OCI-M2 (cell line): ENCODE results near the gene LRRN2.

Source experiments
- DNase-seq: peaks from one replicate; lab custom pipeline; 2025; ENCODE audit not compliant: unreplicated experiment; lab: John Stamatoyannopoulos, UW

Gene LRRN2

DNA sequence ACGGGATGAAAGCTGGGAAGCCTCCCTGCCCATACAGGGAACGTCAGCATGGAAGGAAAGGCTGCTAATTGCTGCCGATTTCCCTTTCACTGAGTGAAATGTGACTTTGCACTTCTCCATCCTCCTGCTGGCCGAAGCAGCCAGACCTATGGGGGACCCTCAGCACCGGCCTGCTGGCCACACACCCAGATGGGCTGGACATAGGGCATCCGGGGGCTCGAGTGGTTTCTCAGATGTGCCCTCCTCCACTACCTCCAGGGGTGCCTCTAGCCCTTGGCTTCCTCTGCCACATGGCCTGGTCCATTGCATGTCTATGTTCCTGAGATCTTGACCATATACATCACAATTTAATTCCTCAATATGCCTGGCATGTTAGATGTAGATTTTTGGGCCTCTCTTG lies 79.7 kb downstream of the LRRN2 start:
- DNase-seq, result no peak

DNA sequence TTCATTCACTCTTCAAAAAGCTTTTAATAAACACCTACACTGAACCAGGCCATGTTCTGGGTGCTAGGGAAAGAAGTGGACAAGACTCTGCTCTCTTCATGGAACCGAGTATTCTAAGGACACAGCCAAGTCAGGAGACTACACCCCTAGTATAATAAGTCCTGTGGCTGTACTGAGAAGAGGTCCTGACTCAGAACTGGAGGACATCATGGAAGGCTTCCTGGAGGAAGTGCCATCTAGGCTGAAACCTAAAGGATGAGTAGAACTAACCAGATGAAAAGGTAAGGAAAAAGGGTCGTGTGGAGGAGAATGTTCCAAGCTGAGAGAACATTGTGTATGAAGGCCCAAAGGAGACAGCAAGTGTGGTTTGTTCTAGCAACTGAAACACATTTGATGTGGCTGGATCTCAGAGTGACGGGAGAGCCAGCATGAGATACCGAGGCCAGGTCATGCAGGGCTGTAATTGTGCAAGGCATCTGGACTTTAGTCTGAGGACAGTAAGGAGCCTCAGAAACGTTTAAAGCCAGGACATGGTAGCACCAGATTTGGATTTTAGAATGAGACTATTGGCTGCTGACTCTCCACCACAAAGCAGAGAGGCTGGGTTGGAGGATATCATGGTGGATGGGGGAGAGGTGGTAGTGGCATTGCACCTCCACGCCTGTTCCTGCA lies 82.5 kb downstream of the LRRN2 start:
- no peak for DNase-seq

DNA sequence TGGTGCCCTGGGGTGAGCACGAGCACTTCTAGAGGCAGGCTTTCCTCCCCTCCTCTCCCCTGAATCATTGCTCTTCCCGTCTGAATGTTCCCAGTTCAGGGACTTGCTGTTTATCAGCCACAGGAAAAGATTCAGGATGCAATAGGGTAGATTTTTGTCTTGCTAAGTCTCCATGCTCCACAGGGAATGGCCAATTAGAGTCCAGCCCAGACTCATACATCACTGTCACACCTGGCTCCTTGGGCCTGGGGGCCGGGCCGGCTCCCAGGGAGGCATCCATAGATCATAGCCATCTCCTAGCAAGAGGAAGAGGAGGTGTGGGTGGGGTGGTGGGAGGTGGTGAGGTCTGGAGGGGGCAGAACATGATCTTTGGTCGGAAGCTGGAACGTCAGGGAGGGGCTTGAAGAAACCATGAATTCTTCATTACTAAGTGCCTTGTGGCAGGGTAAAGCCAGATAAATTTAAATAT lies 83.4 kb downstream of the LRRN2 start:
- DNase-seq, result no peak

DNA sequence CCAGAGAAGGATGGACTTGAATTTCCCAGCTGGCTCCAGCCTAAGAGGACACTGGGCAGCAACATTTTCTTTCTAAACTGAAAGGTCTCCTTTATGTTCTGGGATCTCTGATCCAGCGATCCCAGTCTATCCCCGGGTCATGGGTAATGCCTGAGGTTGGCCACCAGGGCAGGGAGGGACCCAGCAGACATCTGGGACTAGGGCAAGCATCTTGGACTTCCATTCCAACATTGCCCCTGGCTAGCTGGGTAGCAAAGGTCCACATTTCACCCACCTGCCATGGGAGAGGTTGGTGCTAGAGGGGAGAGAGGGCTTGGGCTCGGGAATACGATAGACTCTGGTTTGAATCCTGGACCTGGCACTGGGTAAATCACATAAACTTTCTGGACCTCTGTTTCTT lies 84.6 kb downstream of the LRRN2 start:
- DNase-seq, result no peak

DNA sequence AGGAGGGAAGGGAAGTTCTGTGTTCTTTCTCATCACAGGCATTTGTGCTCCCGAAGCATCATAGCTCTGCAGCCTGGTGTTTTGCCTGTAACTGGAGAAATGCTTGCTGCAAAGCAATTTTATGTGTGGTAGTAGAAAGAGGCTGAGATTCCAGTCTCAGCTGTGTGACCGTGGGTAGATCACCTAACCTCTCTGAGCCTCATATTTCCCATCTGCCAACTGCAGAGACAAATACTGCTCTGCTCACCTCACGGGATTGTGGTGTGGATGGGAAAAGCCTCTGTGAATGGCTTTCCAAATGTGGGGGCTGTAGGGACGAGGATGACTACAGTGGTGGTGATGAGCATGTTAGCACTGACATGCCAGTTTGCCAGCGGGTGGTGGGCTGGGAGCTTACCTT lies 85.3 kb downstream of the LRRN2 start:
- no peak for DNase-seq

DNA sequence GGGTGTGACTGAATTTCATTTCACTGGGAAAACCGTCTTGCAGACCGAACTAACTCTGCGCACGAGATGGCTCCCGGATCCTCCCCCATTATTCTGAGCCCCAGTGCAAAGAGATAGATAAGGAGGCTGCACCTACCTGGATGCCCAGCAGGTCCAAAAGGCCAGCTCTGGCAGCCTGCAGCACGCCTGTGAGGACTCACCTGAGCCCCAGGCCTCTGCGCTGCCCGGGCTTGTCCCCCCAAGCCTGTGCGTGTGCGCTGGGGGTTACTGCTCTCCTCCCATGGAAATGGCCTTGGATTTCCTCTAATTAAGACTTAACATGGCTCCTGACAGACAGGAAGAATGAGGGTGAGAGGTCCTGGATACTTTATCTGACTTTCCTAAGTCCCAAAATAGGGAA lies 85.9 kb downstream of the LRRN2 start:
- no peak for DNase-seq

DNA sequence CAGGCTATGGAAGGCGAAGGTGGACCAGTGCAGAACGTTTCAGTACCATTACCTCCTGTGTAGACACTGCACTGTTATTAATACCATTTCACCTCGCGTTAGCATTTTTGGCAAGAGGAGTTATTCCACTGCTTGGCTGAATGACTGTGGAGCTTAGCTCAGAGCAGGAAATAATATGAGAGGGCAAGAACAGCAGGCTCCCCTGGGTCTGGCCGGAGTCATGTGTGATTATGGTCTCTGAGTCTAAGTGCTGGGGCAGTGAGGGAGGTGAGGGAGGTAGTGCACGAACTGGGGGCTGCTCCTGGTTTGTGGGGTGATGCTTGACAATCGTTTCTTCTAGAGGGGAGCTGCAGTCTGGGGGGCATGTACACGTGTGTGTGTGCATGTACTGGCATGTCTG lies 86.4 kb downstream of the LRRN2 start:
- DNase-seq, result no peak

DNA sequence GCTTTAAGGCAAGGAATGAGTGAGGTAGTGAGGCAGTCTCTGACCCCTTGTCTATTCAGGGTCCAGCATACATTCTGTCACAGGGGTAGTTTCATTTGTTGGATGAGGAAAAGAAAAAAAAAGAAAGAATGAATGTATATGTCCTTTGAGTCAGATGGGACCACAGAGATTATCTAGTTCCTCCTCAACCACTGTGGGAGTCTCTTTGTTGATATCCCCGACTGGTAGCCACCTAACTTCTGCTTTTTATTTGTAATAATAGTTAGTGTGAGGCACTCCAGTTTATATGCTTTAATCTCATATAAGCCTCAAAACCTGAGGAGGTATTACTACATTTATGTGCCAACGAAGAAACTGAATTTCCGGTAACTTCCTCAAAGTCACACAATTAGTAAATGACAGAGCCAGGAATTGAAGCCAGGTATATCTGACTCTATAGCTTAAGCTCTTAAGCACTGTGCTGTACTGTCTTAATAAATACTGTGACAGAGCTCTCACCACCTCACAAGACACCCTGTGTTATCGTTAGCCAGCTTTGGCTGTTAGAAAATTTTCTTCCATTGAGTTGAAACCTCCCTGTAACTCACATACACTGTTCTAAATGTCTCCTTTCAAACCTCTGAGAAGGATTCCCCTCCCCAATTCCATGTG lies 87.1 kb downstream of the LRRN2 start:
- peak; percentile 53 for DNase-seq

DNA sequence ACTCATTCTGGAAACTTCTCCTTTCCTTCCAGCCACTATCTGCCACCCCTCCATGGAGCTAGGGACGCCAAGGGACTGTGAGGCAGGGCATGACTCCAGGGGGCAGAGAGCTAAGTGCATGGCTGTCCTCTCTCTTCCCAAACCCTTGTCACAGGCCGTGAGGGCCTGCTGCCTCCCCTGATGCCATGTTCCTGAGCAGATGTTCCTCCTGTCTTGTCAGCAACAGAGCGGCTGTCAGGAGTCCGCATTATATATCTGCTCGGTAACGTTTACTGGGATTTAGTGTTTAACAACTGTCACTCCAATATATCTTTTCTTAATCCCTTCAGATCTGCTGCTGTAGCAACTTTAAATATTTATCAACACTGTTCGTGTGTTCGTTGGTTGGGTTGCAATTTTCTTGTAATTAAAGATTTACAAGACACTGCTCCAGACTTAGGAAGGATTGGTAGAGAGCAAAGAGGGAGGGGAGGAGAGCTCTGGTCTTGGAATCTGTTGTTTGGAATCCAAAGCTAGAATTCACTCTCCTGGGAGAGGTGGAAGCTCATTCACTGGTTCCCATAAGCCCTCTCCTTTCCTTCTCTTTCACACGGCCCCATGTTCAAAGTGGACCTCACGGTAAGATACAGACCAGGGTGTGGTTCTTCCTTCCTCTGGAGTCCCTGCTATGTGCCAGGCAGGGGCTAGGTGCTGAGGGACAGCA lies 93.1 kb downstream of the LRRN2 start:
- no peak for DNase-seq

DNA sequence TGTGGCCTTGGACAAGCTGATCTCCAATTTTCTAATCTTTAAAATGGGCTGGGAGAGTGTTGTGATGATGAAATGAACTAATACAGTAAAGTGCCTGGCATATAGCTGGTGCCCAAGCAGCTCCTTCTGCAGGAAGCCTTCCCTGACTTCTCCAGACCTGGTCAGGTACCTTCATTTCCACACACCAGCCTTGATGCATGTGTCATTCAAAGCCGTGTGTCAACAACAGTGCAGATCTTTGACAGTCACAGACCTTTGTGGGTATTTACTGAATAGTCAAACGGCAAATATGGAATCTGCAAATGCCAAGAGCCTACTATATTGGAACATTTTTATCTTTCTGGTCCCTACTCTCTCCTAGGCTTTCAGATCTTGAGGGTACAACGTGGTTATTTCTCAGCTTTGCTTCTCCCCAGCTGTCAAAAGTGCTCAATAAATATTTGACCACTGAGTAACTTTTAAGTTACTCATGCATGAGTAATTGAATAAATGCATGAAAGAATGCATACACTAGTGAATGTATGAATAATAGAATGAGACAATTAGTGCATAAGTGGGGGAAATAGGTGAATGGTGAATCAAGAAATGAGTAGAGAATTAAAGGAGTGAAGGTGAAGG lies 94.0 kb downstream of the LRRN2 start:
- DNase-seq, result no peak

DNA sequence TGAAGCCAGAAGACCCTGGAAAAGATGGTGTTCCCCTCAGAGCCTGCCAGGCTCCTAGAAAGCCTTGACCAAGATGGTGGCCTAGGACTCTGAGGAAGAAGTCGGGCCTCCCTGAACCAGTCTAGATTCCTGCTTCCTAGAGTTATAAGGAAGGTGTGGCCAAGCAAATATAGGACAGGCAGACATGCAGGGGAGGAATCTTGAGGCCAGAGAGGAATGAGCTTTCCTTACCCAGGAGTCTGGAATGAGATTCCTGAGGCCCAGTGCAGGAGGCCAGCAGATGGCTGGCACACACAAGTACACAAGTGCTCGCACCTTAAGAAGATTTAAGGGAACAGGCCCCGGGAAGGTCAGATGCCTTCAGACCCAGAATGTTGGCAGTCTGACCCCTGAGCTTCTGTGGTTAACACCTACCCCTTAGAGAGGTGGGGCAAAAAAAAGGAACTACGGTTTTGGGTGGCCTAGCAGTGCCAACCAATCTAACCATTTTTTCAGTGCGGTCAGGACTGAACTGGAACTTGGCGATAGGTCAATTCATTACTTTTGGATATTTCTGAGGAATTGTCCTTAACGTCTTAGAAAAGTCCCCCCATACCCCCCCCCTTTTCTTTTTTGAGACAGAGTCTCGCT lies 96.0 kb downstream of the LRRN2 start:
- DNase-seq, result no peak

DNA sequence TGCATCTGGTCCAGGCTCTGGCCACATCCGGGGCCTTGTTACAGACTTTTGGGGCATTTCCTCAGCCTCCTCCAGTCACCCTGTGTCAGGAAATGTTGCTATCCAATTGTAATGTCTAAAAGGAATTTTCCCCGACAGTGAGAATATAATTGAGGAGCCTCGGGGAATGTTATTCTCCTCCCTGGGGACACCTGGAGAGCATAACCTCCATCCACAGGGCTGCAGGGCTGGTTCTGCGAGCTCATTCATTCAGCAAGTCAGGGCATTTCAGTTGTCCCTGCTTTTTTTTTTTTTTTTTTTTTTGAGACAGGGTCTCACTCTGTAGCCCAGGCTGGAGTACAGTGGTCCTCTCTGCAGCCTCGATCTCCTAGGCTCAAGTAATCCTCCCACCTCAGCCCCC lies 96.7 kb downstream of the LRRN2 start:
- DNase-seq, result no peak

DNA sequence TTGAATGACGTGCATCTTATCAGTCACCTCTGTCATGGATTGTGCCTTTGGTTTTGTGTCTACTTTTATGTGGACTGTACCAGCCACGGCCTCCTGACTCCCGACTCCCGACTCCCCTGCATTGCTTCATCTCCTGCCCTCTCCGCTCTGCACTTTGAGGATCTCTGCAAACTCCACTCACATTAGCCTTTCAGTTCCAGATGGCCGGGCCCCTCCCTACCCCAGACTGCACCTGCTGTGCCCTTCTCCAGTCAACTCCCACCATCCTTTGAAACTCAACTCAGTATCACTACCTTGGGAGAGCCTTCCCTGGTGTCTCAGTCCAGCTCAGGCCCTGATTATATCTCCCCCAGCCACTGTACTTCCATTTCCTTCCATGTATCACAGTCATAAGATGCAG lies 97.9 kb downstream of the LRRN2 start:
- DNase-seq, result no peak

DNA sequence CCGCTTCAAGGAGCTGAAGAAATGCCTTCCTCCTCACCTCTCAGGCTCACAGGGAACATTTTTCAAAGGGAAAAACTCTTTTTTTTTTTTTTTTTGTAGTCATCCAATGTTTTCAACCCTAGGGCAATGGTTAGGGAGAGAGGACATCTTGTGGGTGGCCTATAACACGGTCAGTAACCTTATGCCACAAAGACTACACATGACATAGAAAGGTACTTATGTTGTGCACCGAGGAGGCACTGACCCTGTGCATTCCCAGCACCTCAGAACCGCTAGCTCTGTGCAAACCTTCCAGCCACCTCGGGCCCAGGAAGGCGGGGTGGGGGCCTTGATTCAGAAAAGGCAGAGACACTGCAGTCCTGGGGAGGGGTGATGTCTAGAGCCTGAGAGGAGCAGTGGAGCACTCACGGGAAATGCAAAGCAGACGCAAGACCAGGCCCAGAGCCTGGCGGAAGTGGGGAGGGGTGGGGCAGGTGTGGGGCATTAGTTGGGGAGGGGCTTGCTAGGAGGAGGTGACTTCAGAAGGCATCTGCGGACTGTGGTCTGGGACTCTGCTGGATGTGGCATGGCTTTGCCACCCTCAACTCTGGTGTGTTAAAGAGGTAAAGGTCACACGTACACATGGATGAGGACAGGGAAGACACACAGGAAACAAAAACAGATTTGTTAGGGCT lies 100.7 kb downstream of the LRRN2 start:
- DNase-seq, result no peak

DNA sequence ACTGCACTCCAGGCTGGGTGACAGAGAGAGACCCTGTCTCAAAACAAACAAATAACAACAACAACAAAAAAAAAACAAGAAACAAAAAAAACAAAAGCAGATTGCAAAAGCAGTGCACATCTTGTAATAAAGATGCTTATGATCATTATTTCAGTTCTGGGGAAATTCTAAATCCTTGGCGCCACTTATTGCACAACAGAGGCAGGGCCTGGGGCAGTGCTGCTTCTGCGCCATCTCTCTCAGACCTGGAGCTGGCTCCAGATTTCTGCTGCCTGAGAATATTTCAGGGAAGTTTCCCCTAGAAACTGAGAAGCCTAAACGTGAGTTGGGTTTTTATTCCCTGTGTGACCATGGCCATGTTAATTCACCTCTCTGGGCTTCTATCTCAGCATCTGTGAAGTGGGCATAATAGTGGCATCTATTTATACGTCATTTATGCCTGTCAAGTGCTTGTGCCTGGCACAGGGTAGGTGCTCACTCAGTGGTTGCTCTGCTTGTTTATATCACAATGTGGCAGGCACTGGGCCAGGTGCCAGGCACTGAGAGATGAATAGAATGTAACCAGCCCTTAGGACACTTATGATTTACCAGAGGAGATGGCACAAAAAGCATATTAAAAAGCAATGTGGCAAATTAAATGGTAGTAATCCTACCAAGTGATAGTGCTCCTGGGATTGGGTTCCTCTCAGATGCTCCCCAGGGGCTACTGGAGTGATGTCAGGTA lies 101.5 kb downstream of the LRRN2 start:
- DNase-seq, result no peak

DNA sequence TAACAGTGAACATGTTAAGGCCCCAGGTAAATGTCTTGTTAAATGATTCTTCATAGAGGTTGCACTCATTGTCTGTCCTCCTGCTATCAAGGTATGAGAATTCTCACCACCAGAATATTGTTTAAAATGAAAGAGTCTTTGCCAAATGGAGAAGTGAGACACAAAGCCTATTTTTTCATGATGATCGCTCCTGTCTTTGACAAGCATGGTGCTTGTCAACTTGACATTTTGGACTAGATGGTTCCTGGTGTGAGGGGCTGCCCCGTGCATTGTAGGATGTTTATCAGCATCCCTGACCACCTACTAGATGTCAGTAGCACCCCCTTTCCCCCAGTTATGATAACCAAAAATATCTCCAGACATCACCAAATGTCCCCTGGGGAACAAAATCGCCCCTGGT lies 103.8 kb downstream of the LRRN2 start:
- DNase-seq, result no peak

DNA sequence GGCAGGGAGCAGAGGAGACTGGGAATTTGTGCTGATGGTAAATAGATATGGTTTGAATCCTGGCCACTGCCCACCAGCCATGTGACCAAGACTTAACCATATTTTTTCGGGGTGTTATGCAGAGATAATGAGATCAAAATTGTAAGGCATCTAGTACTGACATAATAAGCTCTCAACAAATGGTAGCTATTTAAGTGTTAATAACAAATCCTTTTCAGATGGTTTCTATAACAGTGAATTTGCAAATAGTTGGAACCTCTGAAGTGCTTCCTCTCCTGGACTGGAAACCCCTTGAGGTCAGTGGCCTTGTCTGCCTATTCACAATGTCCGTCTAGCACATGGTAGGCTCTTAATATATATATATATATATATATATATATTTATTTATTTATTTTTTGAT lies 104.7 kb downstream of the LRRN2 start:
- DNase-seq, result no peak

DNA sequence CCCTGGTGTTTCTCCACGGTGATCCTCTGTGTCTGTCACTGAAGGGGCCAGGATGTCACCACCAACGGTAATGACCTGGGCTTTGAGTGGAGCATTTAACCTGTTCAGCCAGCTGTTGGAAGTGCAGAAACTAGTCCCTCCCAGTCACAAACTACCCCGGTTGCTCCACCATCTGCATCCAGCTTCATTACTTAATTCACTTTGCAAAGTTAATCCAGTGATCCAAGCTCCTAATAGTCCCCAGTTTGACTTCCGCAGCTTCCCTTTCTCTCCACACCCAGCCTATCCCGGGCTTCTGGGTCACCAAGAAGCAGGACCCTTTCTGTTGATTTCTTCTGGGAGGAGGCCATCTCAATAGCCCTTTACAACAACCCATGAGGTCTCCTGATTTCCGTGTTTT lies 105.9 kb downstream of the LRRN2 start:
- DNase-seq, result no peak

DNA sequence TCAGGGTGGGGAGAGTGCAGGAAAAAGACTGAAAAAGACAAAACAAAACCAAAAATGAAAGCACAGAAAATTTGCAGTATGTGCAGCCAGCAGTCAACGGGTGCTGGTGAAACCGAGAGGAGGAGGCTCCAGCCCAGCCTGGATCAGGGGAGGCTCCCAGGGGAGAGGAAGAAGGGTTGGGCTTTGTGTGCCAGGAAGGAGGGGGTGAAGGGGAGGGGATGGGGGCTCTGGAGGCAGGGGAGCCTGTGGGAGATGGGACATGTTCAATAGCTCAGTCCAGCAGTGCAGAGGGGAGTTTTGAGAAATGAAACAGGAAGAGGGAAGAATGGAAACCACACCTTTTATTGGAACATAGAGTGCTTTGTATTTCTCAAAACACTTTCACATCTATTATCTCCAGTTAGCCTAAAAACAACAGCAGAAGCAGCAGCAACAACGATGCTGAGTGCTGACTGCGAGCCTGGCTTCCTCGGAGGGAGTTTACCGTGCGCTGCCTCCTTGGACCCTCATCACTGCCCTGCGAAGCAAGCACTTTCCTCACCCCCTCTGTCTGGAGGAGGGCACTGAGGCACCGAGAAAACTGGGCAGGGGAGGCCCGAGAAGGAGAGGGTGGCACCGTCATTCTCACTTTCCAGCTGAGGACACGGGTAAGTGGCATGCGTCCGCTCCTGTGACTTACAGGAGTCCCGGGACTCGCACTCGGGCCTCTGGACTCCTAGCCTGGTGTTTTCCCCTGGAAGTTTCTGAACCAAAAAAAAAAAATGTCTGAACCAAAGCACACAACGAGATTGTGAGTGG lies 106.5 kb downstream of the LRRN2 start:
- no peak for DNase-seq
